Amniotic epithelial cell (primary cell): ENCODE data around the gene ATAD3C.
"Not testable (repeated sequence)": the region's sequence is repeated elsewhere in the genome, so short reads cannot be mapped to it uniquely, and the experiment has no call there.

Source experiments
- DNase-seq: peaks from one replicate; pipeline ENCODE4 v3.0.0-alpha.2; 2010; ENCODE audit warnings: low read depth

Gene ATAD3C

GRCh38 chr1:1472053-1472876, 22.8 kb downstream of the ATAD3C start:
- not testable (repeated sequence) for DNase-seq

GRCh38 chr1:1476011-1476410, 26.5 kb downstream of the ATAD3C start:
- not testable (repeated sequence) for DNase-seq

GRCh38 chr1:1477206-1477605, 27.7 kb downstream of the ATAD3C start:
- no peak for DNase-seq

- no peak for DNase-seq
Measured at GRCh38 chr1:1479547-1480487, 30.3 kb downstream of the ATAD3C start.

- not testable (repeated sequence) for DNase-seq
Measured at GRCh38 chr1:1480488-1480867, 31.0 kb downstream of the ATAD3C start.

- not testable (repeated sequence) for DNase-seq
Measured at GRCh38 chr1:1481811-1482210, 32.3 kb downstream of the ATAD3C start.

GRCh38 chr1:1482856-1483255, 33.4 kb downstream of the ATAD3C start:
- DNase-seq: no peak

- no peak for DNase-seq
Measured at GRCh38 chr1:1483714-1484113, 34.2 kb downstream of the ATAD3C start.

GRCh38 chr1:1484976-1485750, 35.7 kb downstream of the ATAD3C start:
- DNase-seq: not testable (repeated sequence)

GRCh38 chr1:1485755-1486317, 36.3 kb downstream of the ATAD3C start:
- DNase-seq: not testable (repeated sequence)

- DNase-seq: no peak
Measured at GRCh38 chr1:1487701-1488100, 38.2 kb downstream of the ATAD3C start.

GRCh38 chr1:1489231-1489630, 39.7 kb downstream of the ATAD3C start:
- DNase-seq: no peak

GRCh38 chr1:1489861-1490260, 40.4 kb downstream of the ATAD3C start:
- DNase-seq: no peak

GRCh38 chr1:1490633-1491230, 41.2 kb downstream of the ATAD3C start:
- DNase-seq: no peak

GRCh38 chr1:1491601-1492000, 42.1 kb downstream of the ATAD3C start:
- DNase-seq: no peak

GRCh38 chr1:1494311-1494710, 44.8 kb downstream of the ATAD3C start:
- not testable (repeated sequence) for DNase-seq

- DNase-seq: not testable (repeated sequence)
Measured at GRCh38 chr1:1495461-1495975, 46.0 kb downstream of the ATAD3C start.

- DNase-seq: peak; percentile 54
Measured at GRCh38 chr1:1504777-1505365, 55.4 kb downstream of the ATAD3C start.

GRCh38 chr1:1505366-1505798, 55.9 kb downstream of the ATAD3C start:
- DNase-seq: peak; percentile 7

GRCh38 chr1:1505801-1506200, 56.3 kb downstream of the ATAD3C start:
- not testable (repeated sequence) for DNase-seq

- no peak for DNase-seq
Measured at GRCh38 chr1:1507305-1507704, 57.8 kb downstream of the ATAD3C start.
